H1 (cell line): ENCODE measurements around the gene ENPP7. TPM values are rescaled to one million over a fixed set of nuclear protein-coding genes. Genes with fewer than 3 reads are reported as not detected.

Experiments
- CTCF ChIA-PET: fragments of 300-600 bp; sonication (Branson Sonifier 250); formaldehyde crosslinking; loops from one replicate; lab custom pipeline; 2021; ENCODE audit not compliant: partially characterized antibody; lab: Charles Lee
- POLR2A ChIA-PET: fragments of 300-600 bp; sonication (Branson Sonifier 250); formaldehyde crosslinking; loops from one replicate; lab custom pipeline; 2021; ENCODE audit warnings: inconsistent platforms; ENCODE audit not compliant: partially characterized antibody; lab: Charles Lee
- DNase-seq, 2 experiments: peaks; one replicate each; pipeline versions ENCODE4 v3.0.0 to v3.0.0-alpha.2; 2010 to 2022; ENCODE audit warnings: low spot score in 2 of 2, low read depth in 1 of 2, mixed read lengths in 1 of 2
- FAIRE-seq: peaks from 2 replicates; lab custom pipeline; 2011; peaks lifted over from hg19 to GRCh38; lab: Jason Lieb, UNC
- H2AFZ ChIP-seq: 2 replicates; pipeline ENCODE4 v1.8.1; 2012; ENCODE audit warnings: low read length, inconsistent platforms
- H2AK5ac ChIP-seq: 2 replicates; pipeline ENCODE4 v1.6.1; 2013; ENCODE audit warnings: low read depth, low read length
- H2BK120ac ChIP-seq: replicated peaks from 2 replicates; pipeline ENCODE3; 2013; ENCODE audit warnings: low read depth, low read length, inconsistent platforms
- H2BK12ac ChIP-seq: 2 replicates; pipeline ENCODE4 v1.6.1; 2013; ENCODE audit warnings: low read depth, low read length
- H2BK15ac ChIP-seq: 2 replicates; pipeline ENCODE4 v1.6.1; 2013; ENCODE audit warnings: low read length
- H2BK20ac ChIP-seq: 2 replicates; pipeline ENCODE4 v1.6.1; 2013; ENCODE audit warnings: low read length
- H2BK5ac ChIP-seq: 2 replicates; pipeline ENCODE4 v1.6.1; 2013; ENCODE audit warnings: low read depth, low read length
- H3K14ac ChIP-seq: 2 replicates; pipeline ENCODE4 v1.6.1; 2013; ENCODE audit warnings: inconsistent platforms; ENCODE audit not compliant: insufficient read length
- H3K18ac ChIP-seq: 2 replicates; pipeline ENCODE4 v1.6.1; 2013; ENCODE audit warnings: low read length; ENCODE audit errors: extremely low read depth
- H3K23ac ChIP-seq: 2 replicates; pipeline ENCODE4 v1.6.1; 2013; ENCODE audit warnings: inconsistent platforms; ENCODE audit not compliant: insufficient read length
- H3K23me2 ChIP-seq: 2 replicates; pipeline ENCODE4 v1.6.1; 2013; ENCODE audit warnings: low read depth, low read length
- H3K27ac ChIP-seq: 2 replicates; pipeline ENCODE4 v1.6.1; 2011; ENCODE audit warnings: low read depth, low read length, inconsistent platforms
- H3K27me3 ChIP-seq, 4 experiments: replicated peaks in 1 of 4; 1 replicate in 1 of 4; 2 replicates in 3 of 4; pipeline versions ENCODE4 v1.6.1 to v1.8.1; 2011 to 2013; ENCODE audit warnings: low read length in 3 of 4, mild to moderate bottlenecking in 3 of 4, inconsistent platforms in 2 of 4, mixed read lengths in 2 of 4, moderate library complexity in 1 of 4; ENCODE audit not compliant: control insufficient read depth in 3 of 4, insufficient read depth in 3 of 4; ENCODE audit errors: extremely low read depth in 1 of 4
- H3K36me3 ChIP-seq, 4 experiments: 2 replicates each; pipeline versions ENCODE4 v1.6.1 to v1.8.1; 2011 to 2013; ENCODE audit warnings: mild to moderate bottlenecking in 4 of 4, low read length in 3 of 4, moderate library complexity in 2 of 4, control low read depth in 1 of 4, inconsistent platforms in 1 of 4; ENCODE audit not compliant: insufficient read depth in 4 of 4, control insufficient read depth in 2 of 4
- H3K4ac ChIP-seq: replicated peaks from 2 replicates; pipeline ENCODE3; 2013; ENCODE audit warnings: low read length, low read depth, mixed read lengths, inconsistent platforms; ENCODE audit not compliant: insufficient read length
- H3K4me1 ChIP-seq, 4 experiments: replicated peaks in 1 of 4; 1 replicate in 1 of 4; 2 replicates in 3 of 4; pipeline versions ENCODE4 v1.6.1 to v1.8.1; 2011 to 2013; ENCODE audit warnings: low read length in 3 of 4, inconsistent platforms in 2 of 4, mixed read lengths in 1 of 4; ENCODE audit not compliant: insufficient read depth in 4 of 4, control insufficient read depth in 3 of 4
- H3K4me2 ChIP-seq, 2 experiments: 2 replicates each; pipeline versions ENCODE4 v1.6.1 to v1.8.1; 2011 to 2013; ENCODE audit warnings: low read depth in 2 of 2, low read length in 2 of 2, control low read depth in 1 of 2, inconsistent platforms in 1 of 2, mild to moderate bottlenecking in 1 of 2; ENCODE audit not compliant: insufficient read depth in 1 of 2
- H3K4me3 ChIP-seq, 4 experiments: fragments of 200-600, 300-600 bp in 1 of 4; sonication (generic), shearing (Covaris generic), sonication (Bioruptor Twin) in 1 of 4; 2 replicates each; pipeline versions ENCODE4 v1.5.1 to v1.8.1; 2011 to 2016; ENCODE audit warnings: low read length in 4 of 4, low read depth in 3 of 4, control low read depth in 2 of 4, inconsistent platforms in 2 of 4, mild to moderate bottlenecking in 2 of 4, mixed read lengths in 1 of 4, moderate library complexity in 1 of 4; ENCODE audit not compliant: insufficient read depth in 2 of 4; ENCODE audit errors: extremely low read depth in 1 of 4
- H3K56ac ChIP-seq: replicated peaks from 2 replicates; pipeline ENCODE3; 2013; ENCODE audit warnings: low read depth, mild to moderate bottlenecking, mixed read lengths, low read length, inconsistent platforms; ENCODE audit not compliant: insufficient read length
- H3K79me1 ChIP-seq: 2 replicates; pipeline ENCODE4 v1.6.1; 2013; ENCODE audit warnings: low read depth, low read length, control low read depth
- H3K79me2 ChIP-seq, 2 experiments: 2 replicates each; pipeline versions ENCODE4 v1.6.1 to v1.8.1; 2012 to 2013; ENCODE audit warnings: low read length in 2 of 2, mild to moderate bottlenecking in 2 of 2, inconsistent platforms in 1 of 2; ENCODE audit not compliant: insufficient read depth in 2 of 2, control insufficient read depth in 1 of 2
- H3K9ac ChIP-seq, 4 experiments: replicated peaks in 1 of 4; 1 replicate in 1 of 4; 2 replicates in 3 of 4; pipeline versions ENCODE4 v1.6.1 to v1.8.1; 2011 to 2013; ENCODE audit warnings: low read depth in 3 of 4, low read length in 3 of 4, control low read depth in 2 of 4, mild to moderate bottlenecking in 2 of 4, moderate library complexity in 2 of 4, inconsistent platforms in 1 of 4; ENCODE audit errors: extremely low read depth in 1 of 4
- H3K9me3 ChIP-seq, 2 experiments: 2 replicates each; pipeline versions ENCODE4 v1.6.1 to v1.8.1; 2012 to 2013; ENCODE audit warnings: mild to moderate bottlenecking in 2 of 2, moderate library complexity in 2 of 2, control low read depth in 1 of 2, inconsistent platforms in 1 of 2, low read depth in 1 of 2, low read length in 1 of 2, mixed read lengths in 1 of 2; ENCODE audit not compliant: insufficient read depth in 2 of 2
- H4K20me1 ChIP-seq, 2 experiments: replicated peaks in 1 of 2; 2 replicates each; pipeline versions ENCODE3 to v1.8.1; 2011 to 2013; ENCODE audit warnings: inconsistent platforms in 2 of 2, low read length in 2 of 2, mild to moderate bottlenecking in 1 of 2; ENCODE audit not compliant: insufficient read depth in 2 of 2, control insufficient read depth in 1 of 2
- H4K5ac ChIP-seq: 2 replicates; pipeline ENCODE4 v1.6.1; 2013; ENCODE audit warnings: low read length, low read depth, mixed read lengths, inconsistent platforms; ENCODE audit not compliant: insufficient read length
- H4K8ac ChIP-seq: 2 replicates; pipeline ENCODE4 v1.8.0; 2013; ENCODE audit warnings: mild to moderate bottlenecking, moderate library complexity, low read length, inconsistent platforms; ENCODE audit not compliant: insufficient read depth; ENCODE audit errors: extremely low read depth
- H4K91ac ChIP-seq: replicated peaks from 2 replicates; pipeline ENCODE3; 2013; ENCODE audit warnings: low read length, mixed read lengths, inconsistent platforms; ENCODE audit not compliant: insufficient read length
- BRCA1 ChIP-seq: IDR thresholded peaks from 2 replicates; pipeline ENCODE4 v1.6.1; 2012; ENCODE audit warnings: low read depth, low read length, improper control_type of control experiment
- JUN ChIP-seq: IDR thresholded peaks from 2 replicates; pipeline ENCODE4 v1.6.1; 2011; ENCODE audit warnings: low read depth, mild to moderate bottlenecking, improper control_type of control experiment, low read length
- KDM4A ChIP-seq: IDR thresholded peaks from one replicate; pipeline ENCODE4 v1.7.1; 2012; ENCODE audit warnings: low read depth, mild to moderate bottlenecking, moderate library complexity, low read length, inconsistent platforms; ENCODE audit not compliant: severe bottlenecking
- MAX ChIP-seq: IDR thresholded peaks from 2 replicates; pipeline ENCODE4 v1.6.1; 2012; ENCODE audit warnings: inconsistent platforms
- NRF1 ChIP-seq: IDR thresholded peaks from 2 replicates; pipeline ENCODE4 v1.6.1; 2011; ENCODE audit warnings: mild to moderate bottlenecking, low read depth, low read length, improper control_type of control experiment
- POLR2AphosphoS5 ChIP-seq: IDR thresholded peaks from 2 replicates; pipeline ENCODE4 v1.6.1; 2011; ENCODE audit warnings: low read depth, low read length
- RBBP5 ChIP-seq: IDR thresholded peaks from 2 replicates; pipeline ENCODE4 v1.7.1; 2012; ENCODE audit warnings: low read depth, mild to moderate bottlenecking, inconsistent platforms, low read length, moderate library complexity, borderline replicate concordance
- RNF2 ChIP-seq: fragments of 200-900, 300-1000 bp; sonication (generic); IDR thresholded peaks from 2 replicates; pipeline ENCODE4 v1.7.1; 2016; ENCODE audit warnings: borderline replicate concordance, low read depth, mild to moderate bottlenecking, antibody characterized with exemption, low read length; ENCODE audit not compliant: poor library complexity, severe bottlenecking; ENCODE audit errors: missing control alignments
- SIN3A ChIP-seq, 2 experiments: IDR thresholded peaks in 1 of 2; conservative IDR thresholded peaks in 1 of 2; 2 replicates each; pipeline ENCODE4 v1.6.1; 2011 to 2012; ENCODE audit warnings: low read length in 2 of 2, improper control_type of control experiment in 1 of 2, low read depth in 1 of 2, mild to moderate bottlenecking in 1 of 2
- SIRT6 ChIP-seq: IDR thresholded peaks from one replicate; pipeline ENCODE4 v1.7.1; 2012; ENCODE audit warnings: low read length, inconsistent platforms
- SP2 ChIP-seq: IDR thresholded peaks from 2 replicates; pipeline ENCODE4 v1.6.1; 2012; ENCODE audit warnings: mild to moderate bottlenecking, low read length, inconsistent platforms
- SP4 ChIP-seq: IDR thresholded peaks from 2 replicates; pipeline ENCODE4 v1.6.1; 2012; ENCODE audit warnings: low read length, inconsistent platforms
- SUZ12 ChIP-seq: fragments of 200-600 bp; sonication (generic); IDR thresholded peaks from 2 replicates; pipeline ENCODE4 v1.6.1; 2012; ENCODE audit warnings: mild to moderate bottlenecking, inconsistent platforms, low read length, moderate library complexity, mixed read lengths
- TBP ChIP-seq: IDR thresholded peaks from 2 replicates; pipeline ENCODE4 v1.6.1; 2011; ENCODE audit warnings: low read depth, low read length, improper control_type of control experiment
- WGBS, 2 experiments: shearing (Covaris generic) in 1 of 2; methylation state at CpG; one replicate each; pipeline versions ENCODE4 v1.1.6 to v1.1.7; 2013 to 2015; ENCODE audit warnings: low lambda C conversion rate in 2 of 2, mixed read lengths in 2 of 2, inconsistent platforms in 1 of 2, low coverage in 1 of 2, missing lambda C conversion rate in 1 of 2; ENCODE audit not compliant: insufficient replicate concordance in 2 of 2, insufficient coverage in 1 of 2, insufficient read length in 1 of 2; ENCODE audit errors: extremely low coverage in 1 of 2, missing lambda C conversion rate in 1 of 2; 5-methylcytosine and 5-hydroxymethylcytosine counted together
- polyA plus RNA-seq, 7 experiments: library from polyadenylated mRNA; depleted of rRNA in 3 of 7; stranded (reverse) in 5 of 7; unstranded in 2 of 7; fragments of >200 nt in 5 of 7; fragments of 200-250 nt in 2 of 7; gene quantifications; 1 replicate in 5 of 7; 2 replicates in 1 of 7; 4 replicates in 1 of 7; pipeline versions ENCODE4 v1.2.1 to v1.2.3, GENCODE V29; 2011 to 2013; ENCODE audit warnings: missing spikeins in 2 of 7, mixed read lengths in 2 of 7
- total RNA-seq: library from RNA; stranded (reverse); fragmentation: NEBNext Ultra II Directional; extraction: Animal tissue kit (Norgen Biotek cat#: 25700); gene quantifications from 2 replicates; pipeline ENCODE4 v1.2.1, GENCODE V29; 2021

Gene ENPP7
- total and polyA plus RNA-seq, 2 of the 8 experiments (the other 6 are each of a cell fraction or from before 2014, with no cell fraction given) = not detected

GRCh38 chr17:79738643-79739042 is 7.9 kb downstream of the ENPP7 start:
- Histone ChIP-seq H3K4me3 (no peak overlapping the region), H4K20me1 (no peaks in the 10 kb centered on the region), H3K9me3 (no peaks in the 10 kb centered on the region), H2BK20ac (no peak overlapping the region), H3K79me1 (no peaks in the 10 kb centered on the region), H3K4me1 (peaks cover 0 to 7% (median 1%) of the 10 kb centered on the region in 4 experiments; a peak in 2 of 7 replicates), H3K4ac (no peak overlapping the region), H2BK120ac (no peak overlapping the region), H3K23me2 (peaks cover 4% of the 10 kb centered on the region), H2BK5ac (no peak overlapping the region), H4K8ac (no peak overlapping the region), H3K14ac (no peak overlapping the region), H3K4me2 (no peak overlapping the region), H3K9ac (no peak overlapping the region), H4K5ac (no peak overlapping the region), H2AFZ (no peak overlapping the region), H2BK15ac (no peak overlapping the region), H3K18ac (no peak overlapping the region; the same call in 1 of the 2 replicates), H3K27me3 (peaks cover 0 to 22% (median 19%) of the 10 kb centered on the region in 4 experiments; a peak in 6 of 7 replicates), H4K91ac (no peak overlapping the region), H2BK12ac (no peak overlapping the region), H3K79me2 (no peaks in the 10 kb centered on the region), H3K56ac (no peak overlapping the region), H3K27ac (no peak overlapping the region), H3K36me3 (no peaks in the 10 kb centered on the region), H2AK5ac (no peak overlapping the region), H3K23ac (no peak overlapping the region)
- ChIA-PET CTCF (interaction anchor here (0.6 to 2.7 kb wide), 7 partner anchors 16 to 180 kb away, joined by 3 to 9 read pairs (median 4); no protein-coding TSS in a partner anchor), POLR2A (interaction anchor here (1.4 to 10.4 kb wide), 2 partner anchors 39 to 44 kb away, joined by 4 to 77 read pairs; partner anchors contain the start of gene CBX2)
- FAIRE-seq (no peak), DNase-seq (no peak)
- 93% methylated on average over 13 of the region's 14 CpGs; no CpG with 5 or more reads in 1 of the 2 experiments for WGBS, 2 experiments
- TF ChIP-seq SIN3A (conservative IDR thresholded peaks at IDR 0.05 in 1 of 2, IDR thresholded peaks at IDR 0.05 in 1 of 2; ENCODE audit: low read depth in 1 of 2, low read length in 2 of 2) (no peak), RBBP5 (no peak), MAX (no peak), NRF1 (no peak), JUN (no peak), KDM4A (no peak), POLR2AphosphoS5 (no peak), SIRT6 (no peak), SUZ12 (no peak), TBP (no peak), RNF2 (no peak), SP2 (no peak), BRCA1 (no peak), SP4 (no peak)
